ENCODE data around the gene HSD3B7.
"Not testable (repeated sequence)": the region's sequence is repeated elsewhere in the genome, so short reads cannot be mapped to it uniquely, and the experiment has no call there.

Gene HSD3B7

DNA sequence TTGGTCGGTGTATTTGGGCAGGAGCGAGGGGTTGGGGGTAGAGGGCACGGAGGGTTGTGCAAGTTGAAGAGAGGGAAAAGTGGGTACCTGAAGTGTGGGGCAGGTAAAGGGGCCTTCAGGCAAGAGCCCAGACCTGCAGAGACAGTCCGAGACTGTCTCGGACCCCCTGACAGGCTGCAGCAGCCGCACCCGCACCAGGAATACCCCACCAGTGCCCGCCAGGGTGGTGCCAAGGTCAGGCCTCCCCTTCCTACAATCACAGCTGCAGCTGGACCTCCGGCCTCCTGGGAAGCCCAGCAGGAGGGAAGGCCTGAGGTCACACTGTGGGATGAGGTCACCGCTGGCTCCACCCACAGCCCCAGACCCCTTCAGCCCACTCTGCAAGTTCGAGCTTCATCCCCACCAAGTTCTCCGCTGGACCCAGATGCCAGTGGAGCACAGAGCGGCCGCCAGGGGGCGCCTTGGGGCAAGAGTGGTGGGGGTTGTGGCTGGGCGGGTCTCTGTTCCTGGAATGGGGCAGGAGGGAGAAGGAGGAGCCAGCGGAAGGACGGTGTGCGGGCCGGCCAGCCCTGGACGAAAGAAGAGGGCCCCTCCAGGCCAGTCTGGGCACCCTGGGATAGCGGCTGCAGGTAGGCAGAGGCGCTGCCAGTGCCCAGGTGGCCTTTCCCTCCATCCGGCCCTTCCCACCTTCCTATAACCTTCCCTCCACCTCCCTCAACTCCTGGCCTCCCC lies at the start of gene HSD3B7:
Gene HSD3B7, plus strand, starts transcription at position 539 of the 732 bp plus-strand sequence. CDS start 452 bp downstream, outside the sequence.
- TF ChIP-seq, protein P1, sequence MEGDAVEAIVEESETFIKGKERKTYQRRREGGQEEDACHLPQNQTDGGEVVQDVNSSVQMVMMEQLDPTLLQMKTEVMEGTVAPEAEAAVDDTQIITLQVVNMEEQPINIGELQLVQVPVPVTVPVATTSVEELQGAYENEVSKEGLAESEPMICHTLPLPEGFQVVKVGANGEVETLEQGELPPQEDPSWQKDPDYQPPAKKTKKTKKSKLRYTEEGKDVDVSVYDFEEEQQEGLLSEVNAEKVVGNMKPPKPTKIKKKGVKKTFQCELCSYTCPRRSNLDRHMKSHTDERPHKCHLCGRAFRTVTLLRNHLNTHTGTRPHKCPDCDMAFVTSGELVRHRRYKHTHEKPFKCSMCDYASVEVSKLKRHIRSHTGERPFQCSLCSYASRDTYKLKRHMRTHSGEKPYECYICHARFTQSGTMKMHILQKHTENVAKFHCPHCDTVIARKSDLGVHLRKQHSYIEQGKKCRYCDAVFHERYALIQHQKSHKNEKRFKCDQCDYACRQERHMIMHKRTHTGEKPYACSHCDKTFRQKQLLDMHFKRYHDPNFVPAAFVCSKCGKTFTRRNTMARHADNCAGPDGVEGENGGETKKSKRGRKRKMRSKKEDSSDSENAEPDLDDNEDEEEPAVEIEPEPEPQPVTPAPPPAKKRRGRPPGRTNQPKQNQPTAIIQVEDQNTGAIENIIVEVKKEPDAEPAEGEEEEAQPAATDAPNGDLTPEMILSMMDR (IDR thresholded peaks at IDR 0.05; ENCODE audit: insufficient read depth, missing control alignments), result peak; percentile 83
- FAIRE-seq (no peak), DNase-seq (ENCODE audit: insufficient read length, low spot score) (peak; percentile 97)

GRCh38 chr16:30937692-30938091 lies 47.3 kb upstream of the HSD3B7 start:
- no peak for DNase-seq (ENCODE audit: insufficient read length, low spot score)
- no peak for FAIRE-seq
- TF ChIP-seq, protein P1 (IDR thresholded peaks at IDR 0.05; ENCODE audit: insufficient read depth, missing control alignments), result no peak

DNA sequence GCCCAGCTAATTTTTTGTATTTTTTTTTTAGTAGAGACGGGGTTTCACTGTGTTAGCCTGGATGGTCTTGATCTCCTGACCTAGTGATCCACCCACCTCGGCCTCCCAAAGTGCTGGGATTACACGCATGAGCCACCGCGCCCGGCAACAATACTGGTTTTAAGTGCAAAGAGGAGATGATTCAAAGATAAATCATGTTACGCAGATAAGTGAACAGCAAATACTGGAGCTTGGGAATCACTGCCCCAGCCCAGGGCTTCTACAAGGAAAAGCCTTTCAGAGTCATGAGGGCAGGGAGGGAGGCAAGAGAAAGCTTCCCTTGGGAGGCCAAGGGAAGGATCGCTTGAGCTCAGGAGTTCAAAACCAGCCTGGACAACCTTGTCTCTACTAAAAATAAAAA lies 45.4 kb upstream of the HSD3B7 start:
- not testable (repeated sequence) for DNase-seq (ENCODE audit: insufficient read length, low spot score); FAIRE-seq

DNA sequence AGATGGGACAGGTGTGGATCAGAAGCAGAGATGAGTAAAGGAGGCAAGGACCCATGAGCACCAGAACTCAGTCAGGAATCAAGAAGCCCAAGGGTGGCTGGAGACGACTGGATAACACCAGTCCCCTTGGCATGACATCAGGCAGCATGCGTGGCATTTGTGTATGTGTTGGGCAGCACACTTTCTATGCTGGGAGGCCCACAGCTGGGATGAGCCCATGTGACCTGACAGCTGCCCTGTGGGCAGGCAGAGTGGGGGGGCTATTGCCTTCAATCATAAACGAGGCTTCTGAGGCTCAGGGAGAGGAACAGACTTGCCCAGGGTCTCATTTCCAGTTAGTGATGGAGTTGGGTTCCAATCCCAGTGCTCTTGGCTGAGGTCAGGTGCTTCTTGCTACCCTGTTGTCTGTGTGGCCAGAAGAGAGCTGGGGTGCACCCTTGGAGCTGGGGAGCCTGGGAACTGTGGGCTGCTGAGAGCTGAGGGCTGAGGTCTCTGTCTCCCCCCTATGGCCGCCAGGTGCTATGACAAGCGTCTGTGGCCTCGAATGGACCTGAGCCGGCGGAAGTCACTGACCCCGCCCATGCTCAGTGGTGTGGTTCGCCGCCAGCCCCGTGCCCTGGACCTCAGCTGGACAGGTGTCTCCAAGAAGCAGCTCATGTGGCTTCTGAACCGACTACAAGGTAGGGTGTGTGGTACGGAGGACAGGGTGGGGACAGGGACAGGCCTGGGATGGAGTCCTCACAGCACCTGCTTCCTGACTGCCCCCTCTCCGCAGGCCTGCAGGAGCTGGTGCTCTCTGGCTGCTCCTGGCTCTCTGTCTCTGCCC lies 43.2 kb upstream of the HSD3B7 start:
- FAIRE-seq (no peak), DNase-seq (ENCODE audit: insufficient read length, low spot score) (peak; percentile 74)
- TF ChIP-seq, protein P1 (IDR thresholded peaks at IDR 0.05; ENCODE audit: insufficient read depth, missing control alignments), result peak; percentile 77

DNA sequence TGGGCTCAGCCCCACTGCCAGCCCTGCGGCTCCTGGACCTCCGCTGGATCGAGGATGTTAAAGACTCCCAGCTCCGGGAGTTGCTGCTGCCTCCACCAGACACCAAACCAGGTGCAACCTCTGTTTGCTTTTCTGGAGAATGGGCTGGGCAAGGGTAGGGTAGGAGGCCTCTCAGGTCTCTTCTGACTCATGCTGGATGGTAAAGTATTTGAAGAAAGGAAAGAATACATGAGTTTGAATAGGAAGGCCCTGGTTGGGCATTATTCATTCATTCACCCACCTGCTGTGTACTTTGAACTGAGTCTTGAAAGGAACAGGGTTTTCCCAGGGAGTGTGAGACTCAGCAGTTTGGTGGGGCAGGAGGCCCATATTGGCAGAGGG lies 42.6 kb upstream of the HSD3B7 start:
- DNase-seq (ENCODE audit: insufficient read length, low spot score), result no peak
- FAIRE-seq, result no peak
- TF ChIP-seq, protein P1 (IDR thresholded peaks at IDR 0.05; ENCODE audit: insufficient read depth, missing control alignments), result no peak

- FAIRE-seq (no peak), DNase-seq (ENCODE audit: insufficient read length, low spot score) (no peak)
- TF ChIP-seq, protein P1 (IDR thresholded peaks at IDR 0.05; ENCODE audit: insufficient read depth, missing control alignments), result no peak
Observed at GRCh38 chr16:30944352-30944751, 40.7 kb upstream of the HSD3B7 start.

GRCh38 chr16:30946671-30947540 lies 38.1 kb upstream of the HSD3B7 start:
- FAIRE-seq (no peak), DNase-seq (ENCODE audit: insufficient read length, low spot score) (no peak)
- TF ChIP-seq, protein P1 (IDR thresholded peaks at IDR 0.05; ENCODE audit: insufficient read depth, missing control alignments), result no peak

All from D721Med (cell line).